ENCODE results near the gene KCP.

Gene KCP

DNA sequence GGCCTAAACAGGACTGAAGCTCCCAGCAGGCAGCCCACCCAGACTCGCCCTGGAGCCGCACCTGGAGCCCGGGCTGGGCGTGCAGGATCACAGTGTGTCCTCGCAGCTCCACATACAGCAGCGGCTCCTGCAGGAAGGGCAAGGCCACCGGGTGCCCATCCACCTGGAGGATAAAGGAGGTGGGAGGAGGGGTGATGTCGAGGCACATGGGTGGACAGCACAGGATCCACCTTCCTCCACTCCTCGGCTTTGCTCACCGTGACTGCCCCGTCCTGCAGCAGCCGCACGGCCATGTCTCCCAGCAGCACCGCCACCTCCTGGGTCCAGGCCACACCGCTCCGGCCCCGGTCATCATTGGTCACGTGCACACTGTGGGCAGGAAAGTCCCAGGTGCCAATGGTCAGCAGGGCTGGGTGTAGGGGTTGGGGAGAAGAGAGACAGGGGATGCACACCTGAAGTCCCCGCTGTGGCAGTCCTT is 31.0 kb downstream of the KCP start:
- TF ChIP-seq, protein P1, sequence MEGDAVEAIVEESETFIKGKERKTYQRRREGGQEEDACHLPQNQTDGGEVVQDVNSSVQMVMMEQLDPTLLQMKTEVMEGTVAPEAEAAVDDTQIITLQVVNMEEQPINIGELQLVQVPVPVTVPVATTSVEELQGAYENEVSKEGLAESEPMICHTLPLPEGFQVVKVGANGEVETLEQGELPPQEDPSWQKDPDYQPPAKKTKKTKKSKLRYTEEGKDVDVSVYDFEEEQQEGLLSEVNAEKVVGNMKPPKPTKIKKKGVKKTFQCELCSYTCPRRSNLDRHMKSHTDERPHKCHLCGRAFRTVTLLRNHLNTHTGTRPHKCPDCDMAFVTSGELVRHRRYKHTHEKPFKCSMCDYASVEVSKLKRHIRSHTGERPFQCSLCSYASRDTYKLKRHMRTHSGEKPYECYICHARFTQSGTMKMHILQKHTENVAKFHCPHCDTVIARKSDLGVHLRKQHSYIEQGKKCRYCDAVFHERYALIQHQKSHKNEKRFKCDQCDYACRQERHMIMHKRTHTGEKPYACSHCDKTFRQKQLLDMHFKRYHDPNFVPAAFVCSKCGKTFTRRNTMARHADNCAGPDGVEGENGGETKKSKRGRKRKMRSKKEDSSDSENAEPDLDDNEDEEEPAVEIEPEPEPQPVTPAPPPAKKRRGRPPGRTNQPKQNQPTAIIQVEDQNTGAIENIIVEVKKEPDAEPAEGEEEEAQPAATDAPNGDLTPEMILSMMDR (IDR thresholded peaks at IDR 0.05; ENCODE audit: insufficient read depth, low read depth, low read length, missing control alignments): no peak
- H3K4me3 ChIP-seq (ENCODE audit: low read depth, low read length): no peak overlapping the region
- no peak for DNase-seq (ENCODE audit: low read depth)

DNA sequence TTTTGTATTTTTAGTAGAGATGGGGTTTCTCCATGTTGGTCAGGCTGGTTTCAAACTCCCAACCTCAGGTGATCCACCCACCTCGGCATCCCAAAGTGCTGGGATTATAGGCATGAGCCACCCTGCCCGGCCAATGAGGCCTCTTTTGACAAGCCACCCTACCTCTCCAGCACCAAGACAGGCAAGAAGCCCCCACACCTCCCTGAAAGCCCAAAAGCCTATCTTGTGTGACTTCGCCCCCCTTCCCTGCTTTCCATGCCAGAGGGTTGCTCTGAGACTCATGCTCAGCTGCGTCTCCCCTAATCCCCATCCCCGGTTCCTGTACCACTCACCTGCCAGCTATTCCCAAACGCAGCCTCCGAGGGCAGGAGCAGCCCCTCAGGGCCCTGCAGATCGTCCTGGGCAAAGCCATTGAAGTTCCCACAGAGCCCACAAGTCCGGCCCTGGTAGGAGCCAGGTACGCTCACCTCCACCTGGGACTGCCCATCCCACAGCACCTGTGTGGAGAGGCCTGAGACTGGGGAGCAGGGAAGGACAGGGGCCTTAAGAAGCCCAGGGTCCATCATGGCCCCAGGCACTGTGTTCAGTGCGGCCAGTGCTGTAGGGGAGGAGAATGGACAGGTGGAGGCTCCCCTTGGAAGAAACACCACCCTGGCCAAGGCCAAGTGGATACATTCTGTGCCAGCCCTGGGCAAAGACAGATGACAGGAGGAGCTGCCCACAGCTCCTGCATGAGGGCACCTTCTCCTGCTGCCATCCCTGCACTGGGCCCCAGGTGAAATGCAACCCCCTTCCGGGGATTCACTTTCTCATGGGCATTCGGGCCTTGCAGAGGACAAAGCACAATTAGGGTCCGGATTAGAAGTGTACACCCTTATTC is 32.0 kb downstream of the KCP start:
- no peak for DNase-seq (ENCODE audit: low read depth)
- TF ChIP-seq, protein P1 (IDR thresholded peaks at IDR 0.05; ENCODE audit: insufficient read depth, low read depth, low read length, missing control alignments): no peak
- H3K4me3 ChIP-seq (ENCODE audit: low read depth, low read length): no peak overlapping the region

- DNase-seq (ENCODE audit: low read depth): no peak
- H3K4me3 ChIP-seq (ENCODE audit: low read depth, low read length): no peak overlapping the region
- TF ChIP-seq, protein P1 (IDR thresholded peaks at IDR 0.05; ENCODE audit: insufficient read depth, low read depth, low read length, missing control alignments): no peak
Observed at GRCh38 chr7:128877756-128878120, 32.8 kb downstream of the KCP start.

- no peak for DNase-seq (ENCODE audit: low read depth)
- no peak overlapping the region for H3K4me3 ChIP-seq (ENCODE audit: low read depth, low read length)
- TF ChIP-seq, protein P1 (IDR thresholded peaks at IDR 0.05; ENCODE audit: insufficient read depth, low read depth, low read length, missing control alignments): no peak
Observed at GRCh38 chr7:128876978-128877755, 33.3 kb downstream of the KCP start.

DNA sequence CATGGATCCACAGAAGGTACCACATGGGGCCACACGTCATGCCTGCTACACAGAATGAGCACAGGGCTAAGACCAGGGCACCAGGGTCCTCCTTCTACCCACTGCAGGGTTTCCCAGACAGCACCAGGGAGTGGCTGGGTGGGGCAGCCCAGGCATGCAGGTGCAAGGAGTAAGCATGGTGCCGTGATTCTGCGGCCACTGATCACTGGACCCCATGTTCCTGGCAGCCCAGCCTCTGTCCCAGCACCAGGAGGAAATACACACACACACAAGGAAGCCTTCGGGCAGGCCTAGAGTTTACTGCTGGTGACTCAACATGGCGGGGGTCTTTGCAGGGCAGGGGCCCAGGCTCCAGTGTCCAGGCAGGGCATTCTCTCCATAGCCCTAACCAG is 33.9 kb downstream of the KCP start:
- TF ChIP-seq, protein P1 (IDR thresholded peaks at IDR 0.05; ENCODE audit: insufficient read depth, low read depth, low read length, missing control alignments): no peak
- H3K4me3 ChIP-seq (ENCODE audit: low read depth, low read length): no peak overlapping the region
- no peak for DNase-seq (ENCODE audit: low read depth)

DNA sequence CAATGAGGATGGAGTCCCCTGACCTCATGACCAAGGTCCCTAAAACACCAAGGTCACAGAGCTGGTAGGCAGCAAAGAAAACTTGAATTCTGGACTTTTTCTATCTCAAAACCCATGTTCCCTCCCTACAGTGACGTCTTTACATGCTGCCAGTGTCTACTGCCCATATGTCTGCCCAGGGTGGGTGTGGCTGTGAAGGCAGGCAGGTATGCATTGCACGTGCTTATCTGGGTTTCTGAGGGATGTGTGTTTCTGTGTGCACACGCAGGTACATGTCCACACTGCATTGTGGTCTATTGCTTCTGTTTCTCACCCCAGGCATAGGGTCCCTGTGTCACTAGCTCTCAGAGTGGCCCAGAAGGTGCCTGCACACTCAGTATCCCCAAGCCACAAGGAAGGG is 34.4 kb downstream of the KCP start:
- TF ChIP-seq, protein P1 (IDR thresholded peaks at IDR 0.05; ENCODE audit: insufficient read depth, low read depth, low read length, missing control alignments): no peak
- no peak overlapping the region for H3K4me3 ChIP-seq (ENCODE audit: low read depth, low read length)
- no peak for DNase-seq (ENCODE audit: low read depth)
